ENCODE results near the gene KIF14. TPM values are rescaled to one million over a fixed set of nuclear protein-coding genes. Genes with fewer than 3 reads are reported as not detected.
A peak's percentile ranks its signal among the peaks of the same experiment; 100 is the strongest.

KIF14 gene
- polyA plus RNA-seq, 3 donors, result 0.03 to 0.18 (median 0.05) TPM

GRCh38 chr1:200666309-200666708, 45.8 kb upstream of the KIF14 start:
- Histone ChIP-seq H4K20me1 (ENCODE audit: insufficient read depth, low read length) (peaks cover 14% of the 10 kb centered on the region), H3K4me3 (replicated peaks in 1 of 3; ENCODE audit: low read depth in 2 of 3, low read length in 3 of 3) (no peak overlapping the region)

GRCh38 chr1:200665861-200666260, 45.3 kb upstream of the KIF14 start:
- Histone ChIP-seq H3K4me3 (replicated peaks in 1 of 3; ENCODE audit: low read depth in 2 of 3, low read length in 3 of 3) (no peak overlapping the region), H4K20me1 (ENCODE audit: insufficient read depth, low read length) (peaks cover 18% of the 10 kb centered on the region), H3K27me3 (ENCODE audit: control insufficient read depth in 2 of 2, insufficient read depth in 2 of 2, low read length in 2 of 2) (no peaks in the 10 kb centered on the region), H3K9ac (ENCODE audit: insufficient read depth, low read length, poor library complexity, severe bottlenecking) (no peak overlapping the region), H3K79me2 (ENCODE audit: insufficient read depth, low read length) (peaks cover 65% of the 10 kb centered on the region), H2AFZ (ENCODE audit: insufficient read depth, low read depth, low read length, poor library complexity, severe bottlenecking) (no peak overlapping the region), H3K36me3 (replicated peaks in 1 of 2; ENCODE audit: control insufficient read depth in 1 of 2, insufficient read depth in 2 of 2, low read length in 2 of 2) (peaks cover 42 to 58% of the 10 kb centered on the region in 2 donors), H3K4me1 (ENCODE audit: control insufficient read depth in 1 of 2, insufficient read depth in 2 of 2, low read length in 2 of 2) (peaks cover 12 to 13% of the 10 kb centered on the region in 2 donors), H3K9me3 (replicated peaks in 1 of 2; ENCODE audit: control insufficient read depth in 1 of 2, insufficient read depth in 1 of 2, low read length in 2 of 2) (no peaks in the 10 kb centered on the region), H3K4me2 (replicated peaks; ENCODE audit: extremely low read depth, low read length, poor library complexity, severe bottlenecking) (no peak overlapping the region), H3K27ac (ENCODE audit: low read depth in 1 of 2, low read length in 2 of 2) (peak overlapping the region in 1 of 2 donors; percentile 23)
- H3K27ac Mint-ChIP-seq, result peak overlapping the region in 4 of 7 donors; percentile 1 to 52 (median 36)
- H3K27me3 Mint-ChIP-seq (ENCODE audit: low read depth in 3 of 3), result no peaks in the 10 kb centered on the region
- no peak overlapping the region for H3K4me3 Mint-ChIP-seq
- 28% methylated on average over 2 of the region's 2 CpGs for WGBS (ENCODE audit: insufficient coverage)
- DNase-seq, result no peak
- no peak for TF ChIP-seq CTCF (IDR thresholded peaks at IDR 0.05)
- peaks cover 48 to 52% of the 10 kb centered on the region in 2 donors for H3K36me3 Mint-ChIP-seq
- intact Hi-C loops (cut with micrococcal nuclease), result loop anchor here in 1 of 2 donors (5.0 kb wide), 1 partner anchor 44 kb away; the partner anchor contains the start of gene KIF14
- peaks cover 35% of the 10 kb centered on the region for H3K4me1 Mint-ChIP-seq
- peaks cover 0 to 2% (median 0%) of the 10 kb centered on the region in 7 donors for H3K9me3 Mint-ChIP-seq

More at GRCh38 chr1:200666309-200666708, 45.8 kb upstream of the KIF14 start:
- no peaks in the 10 kb centered on the region for H3K27me3 ChIP-seq (ENCODE audit: control insufficient read depth in 2 of 2, insufficient read depth in 2 of 2, low read length in 2 of 2)
- no peak overlapping the region for H3K4me2 ChIP-seq (replicated peaks; ENCODE audit: extremely low read depth, low read length, poor library complexity, severe bottlenecking)
- no peak for TF ChIP-seq CTCF (IDR thresholded peaks at IDR 0.05)
- H3K9ac ChIP-seq (ENCODE audit: insufficient read depth, low read length, poor library complexity, severe bottlenecking), result no peak overlapping the region
- Mint-ChIP-seq H3K4me1 (peaks cover 39% of the 10 kb centered on the region), H3K9me3 (peaks cover 0 to 2% (median 0%) of the 10 kb centered on the region in 7 donors), H3K27ac (peak overlapping the region in 4 of 7 donors; percentile 30 to 88 (median 50)), H3K36me3 (peaks cover 46 to 48% of the 10 kb centered on the region in 2 donors), H3K4me3 (no peak overlapping the region), H3K27me3 (ENCODE audit: low read depth in 3 of 3) (no peaks in the 10 kb centered on the region)
- H2AFZ ChIP-seq (ENCODE audit: insufficient read depth, low read depth, low read length, poor library complexity, severe bottlenecking), result no peak overlapping the region
- WGBS (ENCODE audit: insufficient coverage), result 96% methylated on average over 5 of the region's 8 CpGs
- intact Hi-C loops (cut with micrococcal nuclease), result loop anchor here in 1 of 2 donors (5.0 kb wide), 1 partner anchor 44 kb away; the partner anchor contains the start of gene KIF14
- H3K79me2 ChIP-seq (ENCODE audit: insufficient read depth, low read length), result peaks cover 67% of the 10 kb centered on the region
- no peak for DNase-seq
- H3K9me3 ChIP-seq (replicated peaks in 1 of 2; ENCODE audit: control insufficient read depth in 1 of 2, insufficient read depth in 1 of 2, low read length in 2 of 2), result no peaks in the 10 kb centered on the region
- peaks cover 38 to 54% of the 10 kb centered on the region in 2 donors for H3K36me3 ChIP-seq (replicated peaks in 1 of 2; ENCODE audit: control insufficient read depth in 1 of 2, insufficient read depth in 2 of 2, low read length in 2 of 2)
- H3K27ac ChIP-seq (ENCODE audit: low read depth in 1 of 2, low read length in 2 of 2), result peak overlapping the region in 1 of 2 donors; percentile 23
- H3K4me1 ChIP-seq (ENCODE audit: control insufficient read depth in 1 of 2, insufficient read depth in 2 of 2, low read length in 2 of 2), result peaks cover 13 to 17% of the 10 kb centered on the region in 2 donors

All from CD14-positive monocyte (primary cell).